A549 (cell line): Measurements from ENCODE around the gene RAPGEF4. TPM values are rescaled to one million over a fixed set of nuclear protein-coding genes. Genes with fewer than 3 reads are reported as not detected.

Source experiments
- ATAC-seq, 2 experiments: fragments of 200-7000 bp in 1 of 2; fragments of >200 bp in 1 of 2; cut with Nextera tagmentation in 1 of 2; cut with Tn5 transposase in 1 of 2; 3 replicates each; pipeline versions ENCODE4 v1.8.0 to v1.9.1; 2018 to 2020; ENCODE audit warnings: mild to moderate bottlenecking in 1 of 2, moderate library complexity in 1 of 2
- CTCF ChIA-PET: fragments of 300-600 bp; sonication (Branson Sonifier 250); formaldehyde crosslinking; extraction: SDS; loops from one replicate; lab custom pipeline; 2021; ENCODE audit warnings: antibody characterized with exemption, inconsistent platforms; lab: Yijun Ruan, JAX
- POLR2A ChIA-PET: fragments of 350-600 bp; formaldehyde crosslinking; extraction: SDS; loops from one replicate; lab custom pipeline; 2021; ENCODE audit warnings: antibody characterized with exemption, inconsistent platforms; lab: Yijun Ruan, JAX
- DNase-seq, 2 experiments: peaks; one replicate each; pipeline versions ENCODE4 v3.0.0 to v3.0.0-alpha.2; 2011 to 2016; ENCODE audit warnings: low read depth in 1 of 2, low spot score in 1 of 2
- FAIRE-seq: peaks from 2 replicates; lab custom pipeline; 2011; peaks lifted over from hg19 to GRCh38; lab: Jason Lieb, UNC
- H3K27ac ChIP-seq, 2 experiments: fragments of >200 bp; sonication (Bioruptor Twin); formaldehyde crosslinking; 3 replicates each; pipeline ENCODE4 v1.5.1; 2016 to 2017
- H3K4me1 ChIP-seq: fragments of >200 bp; sonication (Bioruptor Twin); formaldehyde crosslinking; 3 replicates; pipeline ENCODE4 v1.6.1; 2016
- H3K4me2 ChIP-seq: fragments of >200 bp; sonication (Bioruptor Twin); formaldehyde crosslinking; 3 replicates; pipeline ENCODE4 v1.6.1; 2016
- H3K4me3 ChIP-seq: fragments of >200 bp; sonication (Bioruptor Twin); formaldehyde crosslinking; 3 replicates; pipeline ENCODE4 v1.5.1; 2016
- H3K9me3 ChIP-seq: fragments of >200 bp; sonication (Bioruptor Twin); formaldehyde crosslinking; 3 replicates; pipeline ENCODE4 v1.6.1; 2016
- CBX2 ChIP-seq: fragments of 200-600 bp; sonication (generic); IDR thresholded peaks from 2 replicates; pipeline ENCODE4 v1.6.1; 2016; ENCODE audit warnings: low read depth, mild to moderate bottlenecking, borderline replicate concordance
- CBX8 ChIP-seq: fragments of 200-600 bp; sonication (generic); IDR thresholded peaks from 2 replicates; pipeline ENCODE4 v1.6.1; 2016
- CHD2 ChIP-seq: fragments of 150-350 bp; IDR thresholded peaks from 2 replicates; pipeline ENCODE4 v1.6.1; 2014; ENCODE audit warnings: low read length; ENCODE audit not compliant: partially characterized antibody
- EHF ChIP-seq: fragments of 250-450 bp; sonication (Bioruptor Pico); IDR thresholded peaks from 2 replicates; pipeline ENCODE4 v1.5.0; 2020; ENCODE audit warnings: mild to moderate bottlenecking
- EHMT2 ChIP-seq: fragments of 200-600 bp; sonication (generic); IDR thresholded peaks from 2 replicates; pipeline ENCODE4 v1.6.1; 2016; ENCODE audit warnings: antibody characterized with exemption, low read depth, mild to moderate bottlenecking, moderate library complexity
- ESRRA ChIP-seq: fragments of 150-350 bp; IDR thresholded peaks from 2 replicates; pipeline ENCODE4 v1.6.1; 2014; ENCODE audit warnings: mild to moderate bottlenecking, low read length, borderline replicate concordance
- FOSL2 ChIP-seq, 2 experiments: fragments of 450-650 bp in 1 of 2; fragments of >200 bp in 1 of 2; sonication (Bioruptor Twin) in 1 of 2; formaldehyde crosslinking; IDR thresholded peaks; 2 replicates each; pipeline versions ENCODE4 v1.5.0 to v1.6.1; 2016 to 2020; ENCODE audit warnings: mild to moderate bottlenecking in 1 of 2, moderate library complexity in 1 of 2
- FOXS1 ChIP-seq: fragments of 250-450 bp; sonication (Bioruptor Pico); IDR thresholded peaks from 2 replicates; pipeline ENCODE4 v1.5.0; 2020; ENCODE audit warnings: mild to moderate bottlenecking, moderate library complexity
- HEYL ChIP-seq: fragments of 250-450 bp; sonication (Bioruptor Pico); IDR thresholded peaks from 2 replicates; pipeline ENCODE4 v1.8.0; 2021; ENCODE audit warnings: mild to moderate bottlenecking, moderate library complexity
- HOXA7 ChIP-seq: fragments of 250-450 bp; sonication (Bioruptor Pico); IDR thresholded peaks from 2 replicates; pipeline ENCODE4 v1.5.0; 2020; ENCODE audit warnings: mild to moderate bottlenecking, moderate library complexity
- MAFK ChIP-seq: fragments of 450-650 bp; IDR thresholded peaks from 2 replicates; pipeline ENCODE4 v1.6.1; 2014; ENCODE audit not compliant: partially characterized antibody
- MYC ChIP-seq: IDR thresholded peaks from 2 replicates; pipeline ENCODE4 v1.6.1; 2012; ENCODE audit warnings: mild to moderate bottlenecking, inconsistent platforms, low read length, improper control_type of control experiment, borderline replicate concordance
- NPAS2 ChIP-seq: fragments of 250-450 bp; sonication (Bioruptor Pico); IDR thresholded peaks from 2 replicates; pipeline ENCODE4 v1.8.0; 2022; ENCODE audit warnings: mild to moderate bottlenecking, moderate library complexity, borderline replicate concordance
- NR3C1 ChIP-seq: fragments of >200 bp; sonication (Bioruptor Twin); formaldehyde crosslinking; IDR thresholded peaks from 3 replicates; pipeline ENCODE4 v1.6.1; 2017
- POLR2A ChIP-seq: IDR thresholded peaks from 2 replicates; pipeline ENCODE4 v1.6.1; 2012; ENCODE audit warnings: mild to moderate bottlenecking, low read length
- POLR2AphosphoS2 ChIP-seq: conservative IDR thresholded peaks from 2 replicates; pipeline ENCODE4 v1.6.1; 2012; ENCODE audit warnings: low read length, improper control_type of control experiment, inconsistent platforms
- RFX5 ChIP-seq: fragments of 450-650 bp; IDR thresholded peaks from 2 replicates; pipeline ENCODE4 v1.7.1; 2014; ENCODE audit warnings: antibody characterized with exemption, mild to moderate bottlenecking, moderate library complexity
- RNF2 ChIP-seq: fragments of 200-600 bp; sonication (generic); IDR thresholded peaks from 2 replicates; pipeline ENCODE4 v1.6.1; 2016; ENCODE audit warnings: low read depth, mild to moderate bottlenecking, antibody characterized with exemption, moderate library complexity, borderline replicate concordance
- ZFP36 ChIP-seq: fragments of 450-650 bp; IDR thresholded peaks from 2 replicates; pipeline ENCODE4 v1.6.1; 2014; ENCODE audit warnings: borderline replicate concordance; ENCODE audit not compliant: partially characterized antibody
- ZNF302 ChIP-seq: fragments of 250-450 bp; sonication (Bioruptor Pico); IDR thresholded peaks from 2 replicates; pipeline ENCODE4 v1.9.0; 2021; ENCODE audit warnings: inconsistent platforms, mild to moderate bottlenecking, moderate library complexity
- WGBS: methylation state at CpG from one replicate; pipeline ENCODE4 v1.1.6; 2017; ENCODE audit errors: missing lambda C conversion rate; 5-methylcytosine and 5-hydroxymethylcytosine counted together
- polyA plus RNA-seq, 4 experiments: library from polyadenylated mRNA; depleted of rRNA in 3 of 4; stranded (reverse); fragments of >200 nt; fragmentation: RNase III in 1 of 4; extraction: RNeasy Plus Mini Kit Qiagen cat#74134 plus additional on column Dnase treatment in 1 of 4; gene quantifications; 2 replicates in 3 of 4; 3 replicates in 1 of 4; pipeline ENCODE4 v1.2.3, GENCODE V29; 2011 to 2017
- TF ChIP-seq, protein P1 (sequence below): fragments of 150-350 bp; IDR thresholded peaks from 2 replicates; pipeline ENCODE4 v1.6.1; 2014; ENCODE audit warnings: low read depth, mild to moderate bottlenecking, low read length
- TF ChIP-seq, protein P2 (sequence below): IDR thresholded peaks from 2 replicates; pipeline ENCODE4 v1.6.1; 2012
- TF ChIP-seq, protein P3 (sequence below): fragments of >200 bp; sonication (Bioruptor Twin); formaldehyde crosslinking; IDR thresholded peaks from 2 replicates; pipeline ENCODE4 v1.6.1; 2016
- TF ChIP-seq, protein P4 (sequence below): IDR thresholded peaks from 2 replicates; pipeline ENCODE4 v1.6.1; 2012

The RAPGEF4 gene
- polyA plus RNA-seq, 2 of the 4 experiments (the other 2 are of a cell fraction): 0.18 to 1.1 TPM

DNA sequence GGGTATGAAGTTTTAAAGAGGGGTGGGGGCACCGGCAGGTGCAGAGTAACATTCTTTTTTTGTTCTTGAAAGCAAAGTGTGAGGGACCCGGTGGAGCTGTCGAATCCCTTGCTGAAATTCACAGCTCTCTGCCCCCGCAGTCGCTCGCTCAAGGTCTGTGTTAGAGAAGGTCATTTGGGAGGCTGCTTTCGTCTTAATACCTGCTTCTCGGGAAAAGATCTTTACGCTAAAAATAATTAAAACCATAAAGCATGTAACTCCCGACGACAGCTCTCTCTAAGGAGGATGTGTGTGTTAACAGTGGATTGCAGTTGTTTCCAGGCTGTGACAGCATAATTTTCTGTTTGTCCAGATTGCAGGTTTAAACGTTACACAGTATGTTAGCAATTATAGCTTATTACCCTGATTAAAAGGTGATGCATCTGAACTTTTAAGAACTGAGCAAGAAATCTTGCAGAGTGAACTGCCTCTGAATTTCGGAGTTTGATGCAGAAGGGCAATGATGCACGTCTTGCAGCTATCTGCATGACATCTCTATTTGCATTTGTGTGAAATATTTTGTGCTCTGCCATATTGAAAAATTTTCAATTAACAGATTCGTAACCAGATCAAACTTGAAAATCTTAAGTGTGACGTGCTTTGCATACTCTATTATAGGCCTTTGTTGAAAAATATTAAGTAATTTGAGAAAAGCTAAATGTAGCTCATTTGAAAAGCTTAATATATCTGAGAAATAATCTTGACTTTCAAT, 954 bp downstream of the RAPGEF4 start:
- ChIA-PET POLR2A (no interaction called here), CTCF (no interaction called here)
- DNase-seq (no peak), FAIRE-seq (no peak), ATAC-seq (no peak)
- H3K4me1 ChIP-seq: no peaks in the 10 kb centered on the region
- H3K4me2 ChIP-seq: peak overlapping the region; percentile 94
- WGBS: 83% methylated on average over 16 of the region's 16 CpGs
- TF ChIP-seq RFX5: no peak
- no peak for TF ChIP-seq HOXA7
- TF ChIP-seq EHF: no peak
- TF ChIP-seq MYC: no peak
- TF ChIP-seq, protein P1, sequence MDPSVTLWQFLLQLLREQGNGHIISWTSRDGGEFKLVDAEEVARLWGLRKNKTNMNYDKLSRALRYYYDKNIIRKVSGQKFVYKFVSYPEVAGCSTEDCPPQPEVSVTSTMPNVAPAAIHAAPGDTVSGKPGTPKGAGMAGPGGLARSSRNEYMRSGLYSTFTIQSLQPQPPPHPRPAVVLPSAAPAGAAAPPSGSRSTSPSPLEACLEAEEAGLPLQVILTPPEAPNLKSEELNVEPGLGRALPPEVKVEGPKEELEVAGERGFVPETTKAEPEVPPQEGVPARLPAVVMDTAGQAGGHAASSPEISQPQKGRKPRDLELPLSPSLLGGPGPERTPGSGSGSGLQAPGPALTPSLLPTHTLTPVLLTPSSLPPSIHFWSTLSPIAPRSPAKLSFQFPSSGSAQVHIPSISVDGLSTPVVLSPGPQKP: no peak
- TF ChIP-seq ZNF302 (CRISPR knock-in tag): no peak
- TF ChIP-seq, protein P2, sequence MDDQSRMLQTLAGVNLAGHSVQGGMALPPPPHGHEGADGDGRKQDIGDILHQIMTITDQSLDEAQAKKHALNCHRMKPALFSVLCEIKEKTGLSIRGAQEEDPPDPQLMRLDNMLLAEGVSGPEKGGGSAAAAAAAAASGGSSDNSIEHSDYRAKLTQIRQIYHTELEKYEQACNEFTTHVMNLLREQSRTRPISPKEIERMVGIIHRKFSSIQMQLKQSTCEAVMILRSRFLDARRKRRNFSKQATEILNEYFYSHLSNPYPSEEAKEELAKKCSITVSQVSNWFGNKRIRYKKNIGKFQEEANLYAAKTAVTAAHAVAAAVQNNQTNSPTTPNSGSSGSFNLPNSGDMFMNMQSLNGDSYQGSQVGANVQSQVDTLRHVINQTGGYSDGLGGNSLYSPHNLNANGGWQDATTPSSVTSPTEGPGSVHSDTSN: no peak
- no peak for TF ChIP-seq FOSL2 (IDR thresholded peaks at IDR 0.05)
- no peak for TF ChIP-seq FOSL2 (CRISPR knock-in tag; IDR thresholded peaks at IDR 0.05)
- H3K9me3 ChIP-seq: no peaks in the 10 kb centered on the region
- H3K4me3 ChIP-seq: peak overlapping the region; percentile 80
- no peak overlapping the region for H3K27ac ChIP-seq

DNA sequence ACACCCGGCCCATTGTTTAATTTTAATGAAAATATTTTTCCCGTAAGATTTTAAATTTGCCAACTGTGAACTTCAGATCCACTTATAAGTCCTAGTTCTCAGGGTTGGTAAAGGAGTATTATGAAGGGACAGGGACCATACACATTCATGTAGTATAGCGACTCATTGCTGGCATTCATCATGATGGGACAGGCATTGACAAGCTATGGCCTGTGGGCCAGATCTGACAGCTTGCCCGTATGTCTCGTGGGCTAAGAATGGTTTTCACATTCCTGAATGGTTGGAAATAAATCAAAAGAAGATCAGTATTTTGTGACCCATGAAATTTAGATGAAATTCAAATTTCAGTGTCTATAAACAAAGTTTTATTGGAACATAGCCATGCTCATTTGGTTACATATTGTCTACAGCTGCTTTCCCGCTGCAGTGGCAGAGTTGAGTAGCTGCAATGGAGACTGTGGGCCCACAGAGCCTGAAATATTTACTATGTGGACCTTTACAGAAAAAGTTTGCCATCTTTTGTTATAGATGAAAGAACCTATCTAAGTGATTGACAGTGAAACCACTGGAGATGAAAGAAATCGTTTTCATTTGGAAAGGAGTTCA, 4.1 kb downstream of the RAPGEF4 start:
- Histone ChIP-seq H3K9me3 (peaks cover 8% of the 10 kb centered on the region; the same call in 1 of the 3 replicates), H3K4me1 (no peaks in the 10 kb centered on the region), H3K27ac (no peak overlapping the region), H3K4me3 (no peak overlapping the region), H3K4me2 (no peak overlapping the region)
- FAIRE-seq (no peak), ATAC-seq (no peak), DNase-seq (no peak)
- WGBS: 65% methylated on average over 7 of the region's 7 CpGs
- TF ChIP-seq FOXS1 (CRISPR knock-in tag) (no peak), CBX8 (0 out of 2 replicates have a peak, but pooled peaks have one; percentile 29), NR3C1 (no peak), RNF2 (peak; percentile 44; the same call in 1 of the 2 replicates)
- TF ChIP-seq, protein P3, sequence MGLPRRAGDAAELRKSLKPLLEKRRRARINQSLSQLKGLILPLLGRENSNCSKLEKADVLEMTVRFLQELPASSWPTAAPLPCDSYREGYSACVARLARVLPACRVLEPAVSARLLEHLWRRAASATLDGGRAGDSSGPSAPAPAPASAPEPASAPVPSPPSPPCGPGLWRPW: no peak
- ChIA-PET CTCF (no interaction called here), POLR2A (no interaction called here)

DNA sequence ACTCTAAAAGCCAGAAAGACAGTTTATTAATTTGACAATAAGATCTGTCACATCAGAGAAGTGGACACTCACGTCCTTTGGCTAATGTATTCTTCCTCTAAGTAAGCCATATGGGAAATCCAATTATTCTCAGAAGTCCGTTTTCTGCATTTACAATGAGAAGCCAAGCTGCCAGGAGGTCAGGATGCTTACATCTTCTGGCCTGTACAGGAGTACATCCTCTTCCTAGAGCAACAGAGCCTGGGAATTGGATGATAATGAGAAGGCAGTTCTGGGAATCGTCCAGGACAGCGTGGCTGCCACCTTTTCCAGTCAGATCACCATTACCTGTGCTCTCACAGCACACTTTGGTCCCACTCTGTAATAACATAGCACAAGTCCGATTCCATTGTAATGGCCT, 5.2 kb downstream of the RAPGEF4 start:
- ChIA-PET CTCF (no interaction called here), POLR2A (no interaction called here)
- 44% methylated on average over 5 of the region's 5 CpGs for WGBS
- no peak for FAIRE-seq
- no peak overlapping the region for H3K4me2 ChIP-seq
- H3K9me3 ChIP-seq: peaks cover 12% of the 10 kb centered on the region; the same call in 1 of the 3 replicates
- no peak overlapping the region for H3K27ac ChIP-seq
- DNase-seq: no peak
- no peaks in the 10 kb centered on the region for H3K4me1 ChIP-seq
- ATAC-seq: no peak
- TF ChIP-seq ZFP36: no peak
- no peak for TF ChIP-seq ESRRA
- no peak for TF ChIP-seq EHMT2
- no peak for TF ChIP-seq POLR2AphosphoS2
- TF ChIP-seq CHD2: no peak
- no peak for TF ChIP-seq HEYL
- TF ChIP-seq, protein P4, sequence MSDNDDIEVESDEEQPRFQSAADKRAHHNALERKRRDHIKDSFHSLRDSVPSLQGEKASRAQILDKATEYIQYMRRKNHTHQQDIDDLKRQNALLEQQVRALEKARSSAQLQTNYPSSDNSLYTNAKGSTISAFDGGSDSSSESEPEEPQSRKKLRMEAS: no peak
- TF ChIP-seq RFX5: no peak
- TF ChIP-seq, protein P3: no peak
- no peak for TF ChIP-seq NPAS2 (CRISPR knock-in tag)
- no peak for TF ChIP-seq POLR2A
- no peak for TF ChIP-seq CBX2
- TF ChIP-seq MAFK: no peak
- no peak for TF ChIP-seq ZNF302 (CRISPR knock-in tag)
- no peak overlapping the region for H3K4me3 ChIP-seq
